ENCODE measurements around the gene PCSK1N.

PCSK1N gene

GRCh38 chrX:48815266-48815665 is 20.1 kb downstream of the PCSK1N start:
- no peak overlapping the region for H3K4me2 ChIP-seq (ENCODE audit: low read depth, low read length, poor library complexity, severe bottlenecking)
- H2AFZ ChIP-seq (ENCODE audit: low read depth, low read length, severe bottlenecking) = no peak overlapping the region
- no peaks in the 10 kb centered on the region for H3K9me2 ChIP-seq (replicated peaks; ENCODE audit: insufficient read depth, low read length)
- no peak for TF ChIP-seq EZH2phosphoT487 (conservative IDR thresholded peaks at IDR 0.05; ENCODE audit: low read length)
- H4K20me1 ChIP-seq (ENCODE audit: low read depth, low read length) = no peaks in the 10 kb centered on the region
- no peaks in the 10 kb centered on the region for H3K27me3 ChIP-seq (ENCODE audit: low read length)
- H3K4me3 ChIP-seq (ENCODE audit: insufficient read depth, low read length, poor library complexity, severe bottlenecking) = no peak overlapping the region
- H3F3A ChIP-seq (ENCODE audit: insufficient read depth) = no peaks in the 10 kb centered on the region
- no peaks in the 10 kb centered on the region for H3K9me3 ChIP-seq (ENCODE audit: insufficient read depth, low read length)
- H3K36me3 ChIP-seq (ENCODE audit: low read length) = no peaks in the 10 kb centered on the region
- no peaks in the 10 kb centered on the region for H3K79me2 ChIP-seq (ENCODE audit: insufficient read depth, low read length)
- H3K27ac ChIP-seq (ENCODE audit: low read depth, low read length) = no peak overlapping the region
- H3K9ac ChIP-seq (ENCODE audit: low read length) = no peak overlapping the region

GRCh38 chrX:48814722-48815121 is 20.7 kb downstream of the PCSK1N start:
- H3K9ac ChIP-seq (ENCODE audit: low read length) = no peak overlapping the region
- no peaks in the 10 kb centered on the region for H3K36me3 ChIP-seq (ENCODE audit: low read length)
- H4K20me1 ChIP-seq (ENCODE audit: low read depth, low read length) = no peaks in the 10 kb centered on the region
- no peaks in the 10 kb centered on the region for H3K9me2 ChIP-seq (replicated peaks; ENCODE audit: insufficient read depth, low read length)
- H3K4me3 ChIP-seq (ENCODE audit: insufficient read depth, low read length, poor library complexity, severe bottlenecking) = no peak overlapping the region
- H3K27me3 ChIP-seq (ENCODE audit: low read length) = no peaks in the 10 kb centered on the region
- H2AFZ ChIP-seq (ENCODE audit: low read depth, low read length, severe bottlenecking) = no peak overlapping the region
- H3K9me3 ChIP-seq (ENCODE audit: insufficient read depth, low read length) = no peaks in the 10 kb centered on the region
- no peak overlapping the region for H3K4me2 ChIP-seq (ENCODE audit: low read depth, low read length, poor library complexity, severe bottlenecking)
- TF ChIP-seq EZH2phosphoT487 (conservative IDR thresholded peaks at IDR 0.05; ENCODE audit: low read length) (no peak), CTCF (IDR thresholded peaks at IDR 0.05; ENCODE audit: insufficient read depth, low read length, poor library complexity, severe bottlenecking) (no peak)
- H3K79me2 ChIP-seq (ENCODE audit: insufficient read depth, low read length) = no peaks in the 10 kb centered on the region
- no peaks in the 10 kb centered on the region for H3F3A ChIP-seq (ENCODE audit: insufficient read depth)
- no peak overlapping the region for H3K27ac ChIP-seq (ENCODE audit: low read depth, low read length)

- H2AFZ ChIP-seq (ENCODE audit: low read depth, low read length, severe bottlenecking) = no peak overlapping the region
- no peaks in the 10 kb centered on the region for H4K20me1 ChIP-seq (ENCODE audit: low read depth, low read length)
- H3K27me3 ChIP-seq (ENCODE audit: low read length) = no peaks in the 10 kb centered on the region
- H3K9ac ChIP-seq (ENCODE audit: low read length) = no peak overlapping the region
- no peaks in the 10 kb centered on the region for H3K36me3 ChIP-seq (ENCODE audit: low read length)
- H3K4me3 ChIP-seq (ENCODE audit: insufficient read depth, low read length, poor library complexity, severe bottlenecking) = no peak overlapping the region
- no peaks in the 10 kb centered on the region for H3K9me2 ChIP-seq (replicated peaks; ENCODE audit: insufficient read depth, low read length)
- H3K79me2 ChIP-seq (ENCODE audit: insufficient read depth, low read length) = no peaks in the 10 kb centered on the region
- no peak overlapping the region for H3K27ac ChIP-seq (ENCODE audit: low read depth, low read length)
- H3K9me3 ChIP-seq (ENCODE audit: insufficient read depth, low read length) = no peaks in the 10 kb centered on the region
- TF ChIP-seq EZH2phosphoT487 (conservative IDR thresholded peaks at IDR 0.05; ENCODE audit: low read length) = no peak
- no peak for TF ChIP-seq CTCF (IDR thresholded peaks at IDR 0.05; ENCODE audit: insufficient read depth, low read length, poor library complexity, severe bottlenecking)
- H3F3A ChIP-seq (ENCODE audit: insufficient read depth) = no peaks in the 10 kb centered on the region
- H3K4me2 ChIP-seq (ENCODE audit: low read depth, low read length, poor library complexity, severe bottlenecking) = no peak overlapping the region
These were observed 21.8 kb downstream of the PCSK1N start for GRCh38 chrX:48813644-48814043.

- no peak overlapping the region for H3K27ac ChIP-seq (ENCODE audit: low read depth, low read length)
- no peak overlapping the region for H2AFZ ChIP-seq (ENCODE audit: low read depth, low read length, severe bottlenecking)
- H3K36me3 ChIP-seq (ENCODE audit: low read length) = no peaks in the 10 kb centered on the region
- H3K79me2 ChIP-seq (ENCODE audit: insufficient read depth, low read length) = no peaks in the 10 kb centered on the region
- H3F3A ChIP-seq (ENCODE audit: insufficient read depth) = no peaks in the 10 kb centered on the region
- no peak overlapping the region for H3K4me2 ChIP-seq (ENCODE audit: low read depth, low read length, poor library complexity, severe bottlenecking)
- no peaks in the 10 kb centered on the region for H4K20me1 ChIP-seq (ENCODE audit: low read depth, low read length)
- no peaks in the 10 kb centered on the region for H3K9me2 ChIP-seq (replicated peaks; ENCODE audit: insufficient read depth, low read length)
- H3K9me3 ChIP-seq (ENCODE audit: insufficient read depth, low read length) = no peaks in the 10 kb centered on the region
- TF ChIP-seq CTCF (IDR thresholded peaks at IDR 0.05; ENCODE audit: insufficient read depth, low read length, poor library complexity, severe bottlenecking) (no peak), EZH2phosphoT487 (conservative IDR thresholded peaks at IDR 0.05; ENCODE audit: low read length) (no peak)
- H3K9ac ChIP-seq (ENCODE audit: low read length) = no peak overlapping the region
- no peak overlapping the region for H3K4me3 ChIP-seq (ENCODE audit: insufficient read depth, low read length, poor library complexity, severe bottlenecking)
- no peaks in the 10 kb centered on the region for H3K27me3 ChIP-seq (ENCODE audit: low read length)
These were observed 29.3 kb downstream of the PCSK1N start for GRCh38 chrX:48806081-48806480.

All from SU-DHL-6 (cell line).